HepG2 (cell line): Measurements from ENCODE around the gene FAM193A. TPM values are rescaled to one million over a fixed set of nuclear protein-coding genes. Genes with fewer than 3 reads are reported as not detected.

Experiments used
- KDM5B ChIP-seq: sonication (generic); formaldehyde crosslinking; IDR thresholded peaks from 2 replicates; pipeline ENCODE4 v1.4.0; 2020; ENCODE audit warnings: missing genetic modification reagents, mild to moderate bottlenecking, borderline replicate concordance
- KDM6A ChIP-seq: IDR thresholded peaks from 2 replicates; pipeline ENCODE4 v1.6.1; 2016; ENCODE audit warnings: low read depth
- RAD51 ChIP-seq: fragments of 450-650 bp; IDR thresholded peaks from 2 replicates; pipeline ENCODE4 v1.6.1; 2016; ENCODE audit warnings: borderline replicate concordance
- RBFOX2 ChIP-seq: fragments of 200-400 bp; formaldehyde crosslinking; IDR thresholded peaks from 2 replicates; pipeline ENCODE4 v1.6.1; 2017; ENCODE audit warnings: low read depth, mild to moderate bottlenecking, low read length
- SAFB2 ChIP-seq: sonication (generic); formaldehyde crosslinking; IDR thresholded peaks from 2 replicates; pipeline ENCODE4 v1.5.1; 2020; ENCODE audit warnings: missing genetic modification reagents, low read depth, mild to moderate bottlenecking, borderline replicate concordance
- THRA ChIP-seq: sonication (generic); formaldehyde crosslinking; IDR thresholded peaks from 2 replicates; pipeline ENCODE4 v1.4.0; 2020; ENCODE audit warnings: missing genetic modification reagents, borderline replicate concordance
- TRAFD1 ChIP-seq: sonication (generic); formaldehyde crosslinking; IDR thresholded peaks from 2 replicates; pipeline ENCODE4 v1.5.1; 2020; ENCODE audit warnings: missing genetic modification reagents, mild to moderate bottlenecking, borderline replicate concordance
- ZBTB49 ChIP-seq: sonication (generic); formaldehyde crosslinking; IDR thresholded peaks from 2 replicates; pipeline ENCODE4 v1.4.0; 2020; ENCODE audit warnings: missing genetic modification reagents, borderline replicate concordance
- ZNF160 ChIP-seq: sonication (generic); formaldehyde crosslinking; IDR thresholded peaks from 2 replicates; pipeline ENCODE4 v1.8.0; 2022; ENCODE audit warnings: mild to moderate bottlenecking, inconsistent platforms, missing genetic modification reagents
- ZNF234 ChIP-seq: sonication (generic); formaldehyde crosslinking; conservative IDR thresholded peaks from 2 replicates; pipeline ENCODE4 v1.5.1; 2020; ENCODE audit warnings: mild to moderate bottlenecking, missing genetic modification reagents
- ZNF503 ChIP-seq: sonication (generic); formaldehyde crosslinking; IDR thresholded peaks from 2 replicates; pipeline ENCODE4 v1.4.0; 2020; ENCODE audit warnings: missing genetic modification reagents
- ZNF710 ChIP-seq: sonication (generic); formaldehyde crosslinking; IDR thresholded peaks from 2 replicates; pipeline ENCODE4 v1.5.0; 2020; ENCODE audit warnings: mild to moderate bottlenecking, missing genetic modification reagents, borderline replicate concordance
- ZSCAN25 ChIP-seq: sonication (generic); formaldehyde crosslinking; IDR thresholded peaks from 2 replicates; pipeline ENCODE4 v1.8.0; 2022; ENCODE audit warnings: mild to moderate bottlenecking, missing genetic modification reagents
- ZSCAN5A ChIP-seq: sonication (generic); formaldehyde crosslinking; IDR thresholded peaks from 2 replicates; pipeline ENCODE4 v1.8.0; 2022; ENCODE audit warnings: mild to moderate bottlenecking, missing genetic modification reagents, borderline replicate concordance
- polyA plus RNA-seq, 8 experiments: library from polyadenylated mRNA; depleted of rRNA in 3 of 8; stranded (reverse) in 7 of 8; unstranded in 1 of 8; fragments of >200 nt; fragmentation: Illumina TruSeq in 4 of 8; extraction: Trizol in 4 of 8; gene quantifications; 2 replicates each; pipeline versions ENCODE4 v1.2.1 to v1.2.3, GENCODE V29; 2011 to 2016; ENCODE audit warnings: low read depth in 4 of 8, missing spikeins in 1 of 8, mixed read lengths in 1 of 8; ENCODE audit not compliant: insufficient read depth in 1 of 8
- total RNA-seq, 5 experiments: library from RNA; depleted of rRNA; stranded (reverse); fragments of >200 nt; fragmentation: Illumina TruSeq; extraction: Trizol; gene quantifications; 2 replicates each; pipeline ENCODE4 v1.2.3, GENCODE V29; 2016; ENCODE audit warnings: low read depth in 1 of 5

Gene FAM193A
- total and polyA plus RNA-seq, 2 of the 13 experiments (the other 11 are each of a cell fraction or from before 2014, with no cell fraction given) = 5.7 to 8.7 TPM

- TF ChIP-seq TRAFD1 (CRISPR knock-in tag) = no peak
- peak; percentile 75 for TF ChIP-seq ZSCAN25
- 0 out of 2 replicates have a peak, but pooled peaks have one; percentile 24 for TF ChIP-seq ZNF710 (CRISPR knock-in tag)
- peak; percentile 86 for TF ChIP-seq RBFOX2
- peak; percentile 14; the same call in 1 of the 2 replicates for TF ChIP-seq THRA (CRISPR knock-in tag)
- 0 out of 2 replicates have a peak, but pooled peaks have one; percentile 54 for TF ChIP-seq ZNF160 (CRISPR knock-in tag)
- peak; percentile 58; the same call in 1 of the 2 replicates for TF ChIP-seq KDM5B (CRISPR knock-in tag)
- no peak for TF ChIP-seq KDM6A (CRISPR knock-in tag)
- no peak for TF ChIP-seq RAD51
- TF ChIP-seq ZBTB49 = no peak
- 0 out of 2 replicates have a peak, but pooled peaks have one; percentile 24 for TF ChIP-seq ZSCAN5A (CRISPR knock-in tag)
- TF ChIP-seq ZNF234 (CRISPR knock-in tag) = no peak
- TF ChIP-seq SAFB2 (CRISPR knock-in tag) = peak; percentile 43; the same call in 1 of the 2 replicates
- no peak for TF ChIP-seq ZNF503
These were observed 219.6 kb downstream of the FAM193A start, which contains the start of gene TNIP2 (continued) for GRCh38 chr4:2755821-2756690.
